Upper lobe of left lung (tissue), 6 donors: ENCODE results near the gene CCDC178. TPM values are rescaled to one million over a fixed set of nuclear protein-coding genes. Genes with fewer than 3 reads are reported as not detected.

Experiments used
- ATAC-seq, 2 donors: fragments of 200-7000 bp; cut with Tn5 transposase; one replicate each; pipeline ENCODE4 v1.9.1; 2022; ENCODE audit warnings: mild to moderate bottlenecking in 2 of 2, moderate library complexity in 2 of 2; ENCODE audit not compliant: low FRiP score in 2 of 2
- DNase-seq, 2 donors: peaks; one replicate each; pipeline ENCODE4 v3.0.0-alpha.2; 2019 to 2020
- H3K27ac ChIP-seq, 4 donors: fragments of 200-600 bp; sonication (generic); one replicate each; pipeline ENCODE4 v1.5.1; 2016 to 2019
- H3K27me3 ChIP-seq, 4 donors: fragments of 200-600 bp; sonication (generic); one replicate each; pipeline ENCODE4 v1.5.1; 2017 to 2019
- H3K36me3 ChIP-seq, 4 donors: fragments of 200-600 bp; sonication (generic); one replicate each; pipeline ENCODE4 v1.5.1; 2016 to 2019
- H3K4me1 ChIP-seq, 4 donors: fragments of 200-600 bp; sonication (generic); one replicate each; pipeline ENCODE4 v1.5.1; 2018 to 2019
- H3K4me3 ChIP-seq, 4 donors: fragments of 200-600 bp; sonication (generic); one replicate each; pipeline ENCODE4 v1.5.1; 2017 to 2019; ENCODE audit warnings: mild to moderate bottlenecking in 2 of 4, moderate library complexity in 1 of 4
- H3K9me3 ChIP-seq, 4 donors: fragments of 200-600 bp; sonication (generic); one replicate each; pipeline ENCODE4 v1.5.1; 2018 to 2019
- EP300 ChIP-seq, 4 donors: sonication (generic); formaldehyde crosslinking; IDR thresholded peaks; one replicate each; pipeline ENCODE4 v1.5.1; 2017; ENCODE audit warnings: antibody characterized with exemption in 4 of 4, control low read depth in 2 of 4
- POLR2A ChIP-seq, 4 donors: fragments of 450-650 bp; IDR thresholded peaks; one replicate each; pipeline ENCODE4 v1.5.1; 2016 to 2017; ENCODE audit warnings: antibody characterized with exemption in 4 of 4, mild to moderate bottlenecking in 2 of 4
- POLR2AphosphoS5 ChIP-seq, 2 donors: sonication (generic); formaldehyde crosslinking; IDR thresholded peaks; one replicate each; pipeline ENCODE4 v1.5.1; 2017; ENCODE audit warnings: antibody characterized with exemption in 2 of 2
- WGBS, 2 donors: methylation state at CpG; one replicate each; pipeline ENCODE4 v1.1.5; 2017 to 2018; 5-methylcytosine and 5-hydroxymethylcytosine counted together
- total RNA-seq, 6 donors: library from RNA; depleted of rRNA in 4 of 6; stranded (reverse); fragments of >200 nt in 4 of 6; gene quantifications; one replicate each; pipeline versions ENCODE4 v1.1.0 to v1.2.1, GENCODE V29; 2016 to 2021
- TF ChIP-seq, protein P1 (sequence below), 6 experiments: fragments of 450-650 bp in 4 of 6; fragments of 200-600 bp in 2 of 6; sonication (generic) in 2 of 6; IDR thresholded peaks; one replicate each; pipeline ENCODE4 v1.5.1; 2016 to 2019; ENCODE audit warnings: antibody characterized with exemption in 6 of 6
- donor health status: DM: no; HTN: no; CAD: no; lungs with moderate emphysema.
- donor health status: DM: no; HTN: yes; CAD: no; lungs with severe emphysema.

CCDC178 gene
- total RNA-seq, 6 donors from 2014 or later, result 0.89 to 1.4 TPM; not detected in 4

DNA sequence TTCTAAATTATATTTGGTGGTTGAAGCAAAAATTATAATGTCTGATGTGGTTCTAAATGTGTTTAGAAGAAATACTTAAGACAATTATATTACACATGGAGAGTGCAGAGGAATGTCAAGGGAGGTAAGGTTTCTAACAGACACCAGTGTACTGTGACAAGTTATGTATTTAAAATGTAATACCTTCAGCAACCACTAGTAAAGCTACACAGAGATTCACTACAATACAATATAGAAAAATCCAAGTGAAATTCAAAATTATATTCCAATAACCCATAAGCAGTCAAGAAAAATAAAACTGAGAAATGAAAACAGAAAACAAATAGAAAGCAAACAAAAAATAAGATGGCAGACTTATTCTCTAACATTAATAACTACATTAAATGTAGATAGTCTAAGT lies 418.2 kb downstream of the CCDC178 start:
- H3K9me3 ChIP-seq, result no peaks in the 10 kb centered on the region
- TF ChIP-seq EP300 (IDR thresholded peaks at IDR 0.05) (no peak), POLR2A (IDR thresholded peaks at IDR 0.05) (no peak), POLR2AphosphoS5 (IDR thresholded peaks at IDR 0.05) (no peak)
- TF ChIP-seq, protein P1, sequence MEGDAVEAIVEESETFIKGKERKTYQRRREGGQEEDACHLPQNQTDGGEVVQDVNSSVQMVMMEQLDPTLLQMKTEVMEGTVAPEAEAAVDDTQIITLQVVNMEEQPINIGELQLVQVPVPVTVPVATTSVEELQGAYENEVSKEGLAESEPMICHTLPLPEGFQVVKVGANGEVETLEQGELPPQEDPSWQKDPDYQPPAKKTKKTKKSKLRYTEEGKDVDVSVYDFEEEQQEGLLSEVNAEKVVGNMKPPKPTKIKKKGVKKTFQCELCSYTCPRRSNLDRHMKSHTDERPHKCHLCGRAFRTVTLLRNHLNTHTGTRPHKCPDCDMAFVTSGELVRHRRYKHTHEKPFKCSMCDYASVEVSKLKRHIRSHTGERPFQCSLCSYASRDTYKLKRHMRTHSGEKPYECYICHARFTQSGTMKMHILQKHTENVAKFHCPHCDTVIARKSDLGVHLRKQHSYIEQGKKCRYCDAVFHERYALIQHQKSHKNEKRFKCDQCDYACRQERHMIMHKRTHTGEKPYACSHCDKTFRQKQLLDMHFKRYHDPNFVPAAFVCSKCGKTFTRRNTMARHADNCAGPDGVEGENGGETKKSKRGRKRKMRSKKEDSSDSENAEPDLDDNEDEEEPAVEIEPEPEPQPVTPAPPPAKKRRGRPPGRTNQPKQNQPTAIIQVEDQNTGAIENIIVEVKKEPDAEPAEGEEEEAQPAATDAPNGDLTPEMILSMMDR (IDR thresholded peaks at IDR 0.05), result no peak
- DNase-seq, result no peak
- no peaks in the 10 kb centered on the region for H3K27me3 ChIP-seq
- no peak overlapping the region for H3K4me3 ChIP-seq
- ATAC-seq, result no peak
- no peak overlapping the region for H3K27ac ChIP-seq
- no peaks in the 10 kb centered on the region for H3K4me1 ChIP-seq
- no peaks in the 10 kb centered on the region for H3K36me3 ChIP-seq

DNA sequence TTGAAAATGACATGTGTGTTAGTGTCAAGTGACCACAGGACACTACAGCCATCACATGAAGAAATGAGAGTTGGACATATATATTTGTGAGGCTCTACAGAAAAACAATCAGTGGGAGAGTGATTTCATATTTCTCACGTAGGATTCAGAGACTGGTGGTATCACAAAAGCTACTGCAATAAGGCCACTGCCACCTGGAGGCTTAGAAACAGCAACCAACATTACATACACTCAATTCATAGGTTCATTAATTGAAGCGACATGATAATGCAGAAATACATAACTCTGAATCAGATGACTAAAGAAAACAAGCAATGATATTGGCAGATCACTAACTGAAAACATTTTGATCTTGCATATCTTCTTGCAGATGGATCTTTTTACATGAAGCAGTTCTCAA lies 419.6 kb downstream of the CCDC178 start:
- Histone ChIP-seq H3K9me3 (no peaks in the 10 kb centered on the region), H3K36me3 (no peaks in the 10 kb centered on the region), H3K4me1 (no peaks in the 10 kb centered on the region), H3K4me3 (no peak overlapping the region), H3K27me3 (no peaks in the 10 kb centered on the region), H3K27ac (no peak overlapping the region)
- no peak for TF ChIP-seq POLR2AphosphoS5 (IDR thresholded peaks at IDR 0.05)
- TF ChIP-seq POLR2A (IDR thresholded peaks at IDR 0.05), result no peak
- TF ChIP-seq, protein P1 (IDR thresholded peaks at IDR 0.05), result no peak
- no peak for TF ChIP-seq EP300 (IDR thresholded peaks at IDR 0.05)
- no peak for ATAC-seq
- WGBS, 2 donors, result 64 to 80% methylated on average over 2 of the region's 2 CpGs
- DNase-seq, result no peak

DNA sequence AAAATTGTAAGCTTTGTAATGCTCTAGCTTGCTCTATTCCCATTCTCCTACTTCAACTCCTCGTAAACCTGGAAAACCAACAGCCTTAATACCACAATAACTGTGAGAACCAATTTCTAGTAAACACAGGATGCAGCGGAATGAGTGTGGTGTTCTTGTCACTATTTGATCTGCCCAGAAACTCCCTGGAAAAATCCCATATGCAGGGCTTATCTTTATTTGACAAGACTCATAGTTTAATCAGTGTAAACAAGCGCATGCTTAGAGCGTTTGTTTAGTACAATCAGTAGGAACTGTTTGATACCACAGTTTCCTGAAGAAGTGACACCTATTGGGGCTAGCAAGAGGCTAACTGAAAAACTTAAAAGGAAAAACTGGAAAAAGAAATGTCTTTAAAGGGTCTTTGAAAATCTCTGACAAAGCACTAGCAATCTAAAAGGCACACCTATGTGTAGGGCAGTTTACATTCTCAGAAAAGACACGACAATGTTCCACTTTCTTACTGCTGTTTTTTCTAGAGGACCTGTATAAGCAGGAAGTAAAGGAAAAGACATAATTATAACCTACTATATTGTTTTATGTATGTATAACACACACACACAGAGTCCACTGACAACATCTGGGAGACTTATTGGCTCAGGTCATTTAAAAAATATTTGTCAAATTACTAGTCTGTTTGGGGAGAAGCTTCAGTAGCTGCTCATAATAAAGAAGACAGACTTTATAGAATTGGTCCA lies 426.3 kb downstream of the CCDC178 start:
- Histone ChIP-seq H3K27ac (no peak overlapping the region), H3K36me3 (no peaks in the 10 kb centered on the region), H3K27me3 (no peaks in the 10 kb centered on the region), H3K9me3 (no peaks in the 10 kb centered on the region), H3K4me1 (no peaks in the 10 kb centered on the region), H3K4me3 (no peak overlapping the region)
- ATAC-seq (no peak), DNase-seq (no peak)
- WGBS, 2 donors, result 21 to 23% methylated on average over 5 of the region's 5 CpGs
- no peak for TF ChIP-seq POLR2A (IDR thresholded peaks at IDR 0.05)
- TF ChIP-seq, protein P1 (IDR thresholded peaks at IDR 0.05), result no peak
- TF ChIP-seq POLR2AphosphoS5 (IDR thresholded peaks at IDR 0.05), result no peak
- no peak for TF ChIP-seq EP300 (IDR thresholded peaks at IDR 0.05)

DNA sequence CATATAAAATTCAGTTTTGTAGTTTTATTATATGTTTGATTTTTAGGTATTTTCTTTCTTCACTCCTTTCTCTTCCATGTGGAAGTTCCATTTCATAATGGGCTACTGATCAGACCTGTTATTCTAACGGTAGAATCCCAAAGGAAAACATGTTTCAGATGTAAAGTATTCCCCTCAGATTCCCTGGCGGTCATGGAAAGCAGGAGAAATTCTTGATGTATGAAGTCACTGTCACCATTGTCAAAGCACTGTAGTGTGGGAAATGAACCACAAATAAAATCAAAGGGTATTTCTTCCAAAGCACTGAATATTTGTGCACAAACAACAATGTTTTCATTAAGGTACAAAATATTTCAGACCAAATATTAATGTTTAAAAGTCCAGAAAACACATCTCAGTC lies 430.4 kb downstream of the CCDC178 start:
- H3K4me1 ChIP-seq, result no peaks in the 10 kb centered on the region
- 36 to 49% methylated on average over 2 of the region's 2 CpGs for WGBS, 2 donors
- H3K4me3 ChIP-seq, result no peak overlapping the region
- H3K27ac ChIP-seq, result no peak overlapping the region
- H3K36me3 ChIP-seq, result no peaks in the 10 kb centered on the region
- ATAC-seq, result no peak
- H3K9me3 ChIP-seq, result no peaks in the 10 kb centered on the region
- H3K27me3 ChIP-seq, result no peaks in the 10 kb centered on the region
- DNase-seq, result no peak
- TF ChIP-seq, protein P1 (IDR thresholded peaks at IDR 0.05), result no peak

DNA sequence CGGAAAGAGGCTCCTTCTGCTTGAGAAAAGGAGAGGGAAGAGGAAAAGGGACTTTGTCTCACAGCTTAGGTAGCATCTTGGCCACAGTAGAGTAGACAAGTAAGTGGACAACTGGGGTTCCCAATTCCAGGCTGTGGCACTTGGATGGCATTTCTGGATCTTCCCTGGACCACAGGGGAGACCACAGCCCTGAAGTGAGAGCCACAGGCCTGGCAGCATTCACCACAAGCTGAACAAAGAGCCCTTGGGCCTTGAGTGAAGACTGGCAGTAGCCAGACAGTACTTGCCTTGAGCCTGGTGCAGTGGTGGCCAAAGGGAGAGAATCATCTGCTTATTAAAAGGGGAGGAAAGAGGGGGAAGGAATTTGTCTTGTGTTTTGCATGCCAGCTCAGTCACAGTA lies 441.6 kb downstream of the CCDC178 start:
- Histone ChIP-seq H3K36me3 (no peaks in the 10 kb centered on the region), H3K27me3 (no peaks in the 10 kb centered on the region), H3K4me3 (no peak overlapping the region), H3K4me1 (no peaks in the 10 kb centered on the region), H3K9me3 (peaks cover 0 to 4% (median 0%) of the 10 kb centered on the region in 4 donors), H3K27ac (no peak overlapping the region)
- WGBS, 2 donors, result 80 to 92% methylated on average over 1 of the region's 1 CpG
- DNase-seq (no peak), ATAC-seq (no peak)
- TF ChIP-seq POLR2A (IDR thresholded peaks at IDR 0.05), result no peak
- TF ChIP-seq POLR2AphosphoS5 (IDR thresholded peaks at IDR 0.05), result no peak
- TF ChIP-seq EP300 (IDR thresholded peaks at IDR 0.05), result no peak
- TF ChIP-seq, protein P1 (IDR thresholded peaks at IDR 0.05), result no peak
